ENCODE data around the gene YPEL2. TPM values are rescaled to one million over a fixed set of nuclear protein-coding genes. Genes with fewer than 3 reads are reported as not detected.

YPEL2 gene
- polyA plus RNA-seq, 2 of the 4 experiments (the other 2 are of a cell fraction), result 5.4 to 8.2 TPM

DNA sequence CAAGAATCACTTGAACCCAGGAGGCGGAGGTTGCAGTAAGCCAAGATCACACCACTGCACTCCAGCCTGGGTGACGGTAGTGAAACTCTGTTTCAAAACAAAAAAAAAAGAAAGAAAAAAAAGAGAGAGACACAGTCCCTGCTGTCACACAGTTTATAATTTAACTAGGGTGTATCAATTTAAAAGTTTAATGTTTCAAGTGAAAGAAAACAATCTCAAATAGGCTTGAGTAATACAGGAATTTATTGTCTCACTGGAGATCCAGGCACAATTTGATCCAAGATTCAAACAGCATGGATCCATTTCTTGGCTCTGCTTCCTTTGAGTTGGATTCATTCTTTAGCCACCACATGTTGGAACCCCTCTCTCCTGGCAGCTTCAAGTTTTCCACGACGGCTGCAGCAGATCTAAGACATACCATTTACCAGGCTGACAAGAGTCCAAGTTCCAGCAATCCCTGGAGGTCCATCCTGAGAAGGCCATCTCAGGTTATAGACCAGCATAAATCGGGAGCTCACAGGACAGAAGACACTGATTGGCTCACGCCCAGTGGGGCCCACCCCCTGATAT lies 97.5 kb downstream of the YPEL2 start:
- Histone ChIP-seq H3K4me2 (no peak overlapping the region), H3K9me3 (no peaks in the 10 kb centered on the region), H3K4me3 (no peak overlapping the region), H3K27ac (no peak overlapping the region), H3K4me1 (no peaks in the 10 kb centered on the region)
- POLR2A ChIA-PET, result no interaction called here
- DNase-seq (ENCODE audit: low read depth in 1 of 2, low spot score in 1 of 2), result no peak
- no peak for ATAC-seq
- FAIRE-seq, result no peak
- CTCF ChIA-PET, result interaction anchor here (0.6 to 12.7 kb wide), 4 partner anchors 10 to 99 kb away, joined by 3 to 171 read pairs (median 6); no protein-coding TSS in a partner anchor
- WGBS (ENCODE audit: missing lambda C conversion rate), result 82% methylated on average over 6 of the region's 6 CpGs
- TF ChIP-seq, protein P1, sequence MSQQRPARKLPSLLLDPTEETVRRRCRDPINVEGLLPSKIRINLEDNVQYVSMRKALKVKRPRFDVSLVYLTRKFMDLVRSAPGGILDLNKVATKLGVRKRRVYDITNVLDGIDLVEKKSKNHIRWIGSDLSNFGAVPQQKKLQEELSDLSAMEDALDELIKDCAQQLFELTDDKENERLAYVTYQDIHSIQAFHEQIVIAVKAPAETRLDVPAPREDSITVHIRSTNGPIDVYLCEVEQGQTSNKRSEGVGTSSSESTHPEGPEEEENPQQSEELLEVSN (IDR thresholded peaks at IDR 0.05; ENCODE audit: borderline replicate concordance, low read depth), result no peak
- TF ChIP-seq, protein P2, sequence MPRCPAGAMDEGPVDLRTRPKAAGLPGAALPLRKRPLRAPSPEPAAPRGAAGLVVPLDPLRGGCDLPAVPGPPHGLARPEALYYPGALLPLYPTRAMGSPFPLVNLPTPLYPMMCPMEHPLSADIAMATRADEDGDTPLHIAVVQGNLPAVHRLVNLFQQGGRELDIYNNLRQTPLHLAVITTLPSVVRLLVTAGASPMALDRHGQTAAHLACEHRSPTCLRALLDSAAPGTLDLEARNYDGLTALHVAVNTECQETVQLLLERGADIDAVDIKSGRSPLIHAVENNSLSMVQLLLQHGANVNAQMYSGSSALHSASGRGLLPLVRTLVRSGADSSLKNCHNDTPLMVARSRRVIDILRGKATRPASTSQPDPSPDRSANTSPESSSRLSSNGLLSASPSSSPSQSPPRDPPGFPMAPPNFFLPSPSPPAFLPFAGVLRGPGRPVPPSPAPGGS (IDR thresholded peaks at IDR 0.05), result no peak
- no peak for TF ChIP-seq HEYL (CRISPR knock-in tag; IDR thresholded peaks at IDR 0.05)
- TF ChIP-seq EP300 (IDR thresholded peaks at IDR 0.05), result no peak
- no peak for TF ChIP-seq RARB (CRISPR knock-in tag; IDR thresholded peaks at IDR 0.05)
- no peak for TF ChIP-seq HDAC2 (IDR thresholded peaks at IDR 0.05)
- no peak for TF ChIP-seq RCOR1 (IDR thresholded peaks at IDR 0.05; ENCODE audit: low read depth, low read length)
- no peak for TF ChIP-seq FOSL2 (IDR thresholded peaks at IDR 0.05)
- no peak for TF ChIP-seq FOSL2 (CRISPR knock-in tag; IDR thresholded peaks at IDR 0.05)
- no peak for TF ChIP-seq BHLHE40 (IDR thresholded peaks at IDR 0.05; ENCODE audit: low read depth, low read length)
- TF ChIP-seq FOXS1 (CRISPR knock-in tag; IDR thresholded peaks at IDR 0.05), result no peak
- no peak for TF ChIP-seq ZSCAN20 (CRISPR knock-in tag; IDR thresholded peaks at IDR 0.05)
- no peak for TF ChIP-seq EHF (CRISPR knock-in tag; IDR thresholded peaks at IDR 0.05)
- TF ChIP-seq KDM5A (IDR thresholded peaks at IDR 0.05), result no peak
- TF ChIP-seq HOXB13 (CRISPR knock-in tag; IDR thresholded peaks at IDR 0.05; ENCODE audit: low read depth), result no peak

DNA sequence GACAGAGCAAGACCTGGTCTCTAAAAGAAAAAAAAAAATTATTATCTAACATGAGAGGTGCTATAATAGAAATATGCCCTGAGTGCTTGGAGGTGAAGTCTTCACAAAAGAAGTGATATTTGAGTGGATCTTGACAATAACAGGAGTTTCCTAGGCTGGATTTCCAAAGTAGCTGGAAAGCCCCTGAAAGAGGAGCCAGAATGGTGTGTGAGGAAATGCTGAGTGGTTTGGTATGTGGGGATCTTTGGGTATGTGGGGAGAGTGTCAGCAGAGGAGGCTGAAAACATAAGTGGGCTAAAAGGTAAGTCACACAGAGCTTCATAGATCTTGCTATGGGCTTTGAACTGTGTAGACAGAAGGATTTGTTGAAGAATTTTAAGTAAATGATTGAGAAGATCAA lies 100.1 kb downstream of the YPEL2 start:
- TF ChIP-seq, protein P3, sequence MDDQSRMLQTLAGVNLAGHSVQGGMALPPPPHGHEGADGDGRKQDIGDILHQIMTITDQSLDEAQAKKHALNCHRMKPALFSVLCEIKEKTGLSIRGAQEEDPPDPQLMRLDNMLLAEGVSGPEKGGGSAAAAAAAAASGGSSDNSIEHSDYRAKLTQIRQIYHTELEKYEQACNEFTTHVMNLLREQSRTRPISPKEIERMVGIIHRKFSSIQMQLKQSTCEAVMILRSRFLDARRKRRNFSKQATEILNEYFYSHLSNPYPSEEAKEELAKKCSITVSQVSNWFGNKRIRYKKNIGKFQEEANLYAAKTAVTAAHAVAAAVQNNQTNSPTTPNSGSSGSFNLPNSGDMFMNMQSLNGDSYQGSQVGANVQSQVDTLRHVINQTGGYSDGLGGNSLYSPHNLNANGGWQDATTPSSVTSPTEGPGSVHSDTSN (IDR thresholded peaks at IDR 0.05), result no peak
- TF ChIP-seq NPAS2 (CRISPR knock-in tag; IDR thresholded peaks at IDR 0.05; ENCODE audit: borderline replicate concordance), result no peak
- no peak for TF ChIP-seq CBX2 (IDR thresholded peaks at IDR 0.05; ENCODE audit: borderline replicate concordance, low read depth)
- no peak for TF ChIP-seq SMC3 (IDR thresholded peaks at IDR 0.05)
- TF ChIP-seq, protein P4, sequence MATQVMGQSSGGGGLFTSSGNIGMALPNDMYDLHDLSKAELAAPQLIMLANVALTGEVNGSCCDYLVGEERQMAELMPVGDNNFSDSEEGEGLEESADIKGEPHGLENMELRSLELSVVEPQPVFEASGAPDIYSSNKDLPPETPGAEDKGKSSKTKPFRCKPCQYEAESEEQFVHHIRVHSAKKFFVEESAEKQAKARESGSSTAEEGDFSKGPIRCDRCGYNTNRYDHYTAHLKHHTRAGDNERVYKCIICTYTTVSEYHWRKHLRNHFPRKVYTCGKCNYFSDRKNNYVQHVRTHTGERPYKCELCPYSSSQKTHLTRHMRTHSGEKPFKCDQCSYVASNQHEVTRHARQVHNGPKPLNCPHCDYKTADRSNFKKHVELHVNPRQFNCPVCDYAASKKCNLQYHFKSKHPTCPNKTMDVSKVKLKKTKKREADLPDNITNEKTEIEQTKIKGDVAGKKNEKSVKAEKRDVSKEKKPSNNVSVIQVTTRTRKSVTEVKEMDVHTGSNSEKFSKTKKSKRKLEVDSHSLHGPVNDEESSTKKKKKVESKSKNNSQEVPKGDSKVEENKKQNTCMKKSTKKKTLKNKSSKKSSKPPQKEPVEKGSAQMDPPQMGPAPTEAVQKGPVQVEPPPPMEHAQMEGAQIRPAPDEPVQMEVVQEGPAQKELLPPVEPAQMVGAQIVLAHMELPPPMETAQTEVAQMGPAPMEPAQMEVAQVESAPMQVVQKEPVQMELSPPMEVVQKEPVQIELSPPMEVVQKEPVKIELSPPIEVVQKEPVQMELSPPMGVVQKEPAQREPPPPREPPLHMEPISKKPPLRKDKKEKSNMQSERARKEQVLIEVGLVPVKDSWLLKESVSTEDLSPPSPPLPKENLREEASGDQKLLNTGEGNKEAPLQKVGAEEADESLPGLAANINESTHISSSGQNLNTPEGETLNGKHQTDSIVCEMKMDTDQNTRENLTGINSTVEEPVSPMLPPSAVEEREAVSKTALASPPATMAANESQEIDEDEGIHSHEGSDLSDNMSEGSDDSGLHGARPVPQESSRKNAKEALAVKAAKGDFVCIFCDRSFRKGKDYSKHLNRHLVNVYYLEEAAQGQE (IDR thresholded peaks at IDR 0.05), result no peak
- no peak for TF ChIP-seq JUNB (IDR thresholded peaks at IDR 0.05)
- no peak for TF ChIP-seq BHLHE40 (IDR thresholded peaks at IDR 0.05; ENCODE audit: low read depth, low read length)
- no peak for TF ChIP-seq ZSCAN20 (CRISPR knock-in tag; IDR thresholded peaks at IDR 0.05)
- TF ChIP-seq CHD4 (IDR thresholded peaks at IDR 0.05; ENCODE audit: borderline replicate concordance), result no peak
- TF ChIP-seq, protein P5, sequence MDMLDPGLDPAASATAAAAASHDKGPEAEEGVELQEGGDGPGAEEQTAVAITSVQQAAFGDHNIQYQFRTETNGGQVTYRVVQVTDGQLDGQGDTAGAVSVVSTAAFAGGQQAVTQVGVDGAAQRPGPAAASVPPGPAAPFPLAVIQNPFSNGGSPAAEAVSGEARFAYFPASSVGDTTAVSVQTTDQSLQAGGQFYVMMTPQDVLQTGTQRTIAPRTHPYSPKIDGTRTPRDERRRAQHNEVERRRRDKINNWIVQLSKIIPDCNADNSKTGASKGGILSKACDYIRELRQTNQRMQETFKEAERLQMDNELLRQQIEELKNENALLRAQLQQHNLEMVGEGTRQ (IDR thresholded peaks at IDR 0.05), result no peak
- no peak for TF ChIP-seq MAFK (IDR thresholded peaks at IDR 0.05; ENCODE audit: partially characterized antibody)
- TF ChIP-seq CBX8 (IDR thresholded peaks at IDR 0.05), result no peak
- TF ChIP-seq FOSL2 (IDR thresholded peaks at IDR 0.05), result no peak
- TF ChIP-seq FOSL2 (CRISPR knock-in tag; IDR thresholded peaks at IDR 0.05), result no peak
- TF ChIP-seq HEYL (CRISPR knock-in tag; IDR thresholded peaks at IDR 0.05), result no peak
- TF ChIP-seq, protein P2 (IDR thresholded peaks at IDR 0.05), result no peak
- Histone ChIP-seq H3K4me2 (no peak overlapping the region), H3K9me3 (no peaks in the 10 kb centered on the region), H3K27ac (no peak overlapping the region), H3K4me3 (no peak overlapping the region), H3K4me1 (peaks cover 10% of the 10 kb centered on the region)
- CTCF ChIA-PET, result interaction anchor here (0.6 to 19.4 kb wide), 6 partner anchors 7 to 215 kb away, joined by 3 to 385 read pairs (median 5); no protein-coding TSS in a partner anchor
- DNase-seq (ENCODE audit: low read depth in 1 of 2, low spot score in 1 of 2) (no peak), FAIRE-seq (no peak), ATAC-seq (no peak)
- POLR2A ChIA-PET, result no interaction called here

All from A549 (cell line).